ENCODE measurements around the gene SH3PXD2B. TPM values are rescaled to one million over a fixed set of nuclear protein-coding genes. Genes with fewer than 3 reads are reported as not detected.

Gene SH3PXD2B
- total RNA-seq, 1 donor from 2014 or later = 60.8 TPM

- intact Hi-C loops (cut with DNase I) = no loop called here
- H3K4me1 ChIP-seq = peaks cover 15 to 43% of the 10 kb centered on the region in 2 donors
- DNase-seq (ENCODE audit: low spot score in 2 of 2) = peak in 1 of 2 donors; percentile 72
These were observed 46.5 kb downstream of the SH3PXD2B start for GRCh38 chr5:172407822-172408221.

GRCh38 chr5:172407241-172407691 lies 47.1 kb downstream of the SH3PXD2B start:
- Histone ChIP-seq H3K4me3 (no peak overlapping the region), H3K36me3 (peaks cover 0 to 11% of the 10 kb centered on the region in 2 donors), H3K4me1 (peaks cover 18 to 43% of the 10 kb centered on the region in 2 donors), H3K9me3 (no peaks in the 10 kb centered on the region), H3K27ac (peak overlapping the region; percentile 34 to 57), H3K27me3 (no peaks in the 10 kb centered on the region)
- intact Hi-C loops (cut with DNase I) = no loop called here
- DNase-seq (ENCODE audit: low spot score in 2 of 2) = no peak
- TF ChIP-seq CTCF (IDR thresholded peaks at IDR 0.05) = no peak

More at GRCh38 chr5:172407822-172408221, 46.5 kb downstream of the SH3PXD2B start:
- Histone ChIP-seq H3K27me3 (no peaks in the 10 kb centered on the region), H3K27ac (peak overlapping the region; percentile 34 to 57), H3K9me3 (no peaks in the 10 kb centered on the region), H3K4me3 (no peak overlapping the region), H3K36me3 (peaks cover 0 to 11% of the 10 kb centered on the region in 2 donors)
- TF ChIP-seq CTCF (IDR thresholded peaks at IDR 0.05) = no peak

GRCh38 chr5:172405226-172406107 lies 48.9 kb downstream of the SH3PXD2B start:
- Histone ChIP-seq H3K36me3 (peaks cover 0 to 11% of the 10 kb centered on the region in 2 donors), H3K27ac (peak overlapping the region in 1 of 2 donors; percentile 93), H3K9me3 (no peaks in the 10 kb centered on the region), H3K4me1 (peaks cover 15 to 30% of the 10 kb centered on the region in 2 donors), H3K4me3 (no peak overlapping the region), H3K27me3 (no peaks in the 10 kb centered on the region)
- intact Hi-C loops (cut with DNase I) = no loop called here
- DNase-seq (ENCODE audit: low spot score in 2 of 2) = no peak
- no peak for TF ChIP-seq CTCF (IDR thresholded peaks at IDR 0.05)

DNA sequence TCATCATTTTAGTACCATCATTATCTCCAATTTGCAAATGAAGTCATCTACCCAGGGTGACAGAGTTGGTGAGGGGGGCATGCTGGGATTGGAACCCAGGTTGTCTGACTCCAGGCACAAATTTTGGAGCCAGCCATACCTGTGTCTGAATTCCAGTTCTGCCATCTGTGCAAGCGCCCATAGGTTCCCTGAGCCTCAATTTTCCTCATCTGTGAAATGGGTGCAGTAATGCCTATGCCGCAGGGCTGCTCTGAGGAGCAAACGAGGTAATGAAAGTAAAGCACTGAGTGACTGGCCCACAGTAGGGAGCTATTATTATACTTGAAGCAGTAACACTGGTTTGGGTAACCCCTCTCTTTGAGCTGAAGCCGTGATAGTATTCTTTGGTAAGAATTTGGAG lies 49.6 kb downstream of the SH3PXD2B start:
- TF ChIP-seq CTCF (IDR thresholded peaks at IDR 0.05) = no peak
- Histone ChIP-seq H3K4me3 (no peak overlapping the region), H3K27ac (peak overlapping the region; percentile 80 to 93), H3K36me3 (peaks cover 0 to 11% of the 10 kb centered on the region in 2 donors), H3K27me3 (no peaks in the 10 kb centered on the region), H3K9me3 (no peaks in the 10 kb centered on the region), H3K4me1 (peaks cover 15 to 30% of the 10 kb centered on the region in 2 donors)
- intact Hi-C loops (cut with DNase I) = no loop called here
- no peak for DNase-seq (ENCODE audit: low spot score in 2 of 2)

DNA sequence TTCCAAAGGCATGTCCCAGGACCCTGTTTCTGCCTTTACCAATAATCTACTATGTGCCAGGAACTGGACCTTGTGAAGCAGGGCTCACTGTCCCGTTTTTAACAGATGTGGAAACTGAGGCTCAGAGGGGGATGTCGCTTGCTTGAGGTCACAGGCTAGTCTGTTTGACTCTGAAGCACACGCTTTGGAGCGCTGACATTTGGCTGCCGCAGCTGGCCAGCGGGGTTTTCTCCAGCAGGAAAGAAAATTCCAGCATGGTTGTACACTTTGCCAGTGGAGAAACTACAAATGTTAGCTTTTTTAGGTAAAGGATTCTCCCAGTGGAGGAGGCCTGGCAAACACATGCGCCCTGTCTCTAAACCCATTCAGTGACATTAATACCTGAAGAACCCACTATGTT lies 50.5 kb downstream of the SH3PXD2B start:
- peaks cover 0 to 11% of the 10 kb centered on the region in 2 donors for H3K36me3 ChIP-seq
- intact Hi-C loops (cut with DNase I) = no loop called here
- no peaks in the 10 kb centered on the region for H3K27me3 ChIP-seq
- no peak for DNase-seq (ENCODE audit: low spot score in 2 of 2)
- TF ChIP-seq CTCF (IDR thresholded peaks at IDR 0.05) = no peak
- H3K4me1 ChIP-seq = peaks cover 15 to 30% of the 10 kb centered on the region in 2 donors
- H3K9me3 ChIP-seq = no peaks in the 10 kb centered on the region
- peak overlapping the region in 1 of 2 donors; percentile 20 for H3K4me3 ChIP-seq
- H3K27ac ChIP-seq = peak overlapping the region; percentile 80 to 93
